GM13976 (cell line): Measurements from ENCODE around the gene SPTA1.

Experiments used
- DNase-seq: peaks from one replicate; pipeline ENCODE4 v3.0.0; 2012; ENCODE audit warnings: low spot score
- CTCF ChIP-seq: IDR thresholded peaks from 2 replicates; pipeline ENCODE4 v1.5.1; 2012; ENCODE audit warnings: borderline replicate concordance, mild to moderate bottlenecking; ENCODE audit not compliant: insufficient read depth; ENCODE audit errors: extremely low read depth, missing control alignments, control extremely low read depth
- in situ Hi-C: fragments of 300-500 bp; cut with MboI; formaldehyde crosslinking; loops from one replicate; pipeline ENCODE4 v1.12.0; 2022; ENCODE audit warnings: low sequenced_read_pairs, mixed read lengths, inconsistent platforms; ENCODE audit not compliant: unreplicated experiment

SPTA1 gene

GRCh38 chr1:158600735-158601134, 85.8 kb downstream of the SPTA1 start:
- no peak for TF ChIP-seq CTCF
- no peak for DNase-seq
- in situ Hi-C loops: no loop called here

GRCh38 chr1:158586942-158587341, 99.6 kb downstream of the SPTA1 start:
- in situ Hi-C loops: no loop called here
- DNase-seq: no peak
- no peak for TF ChIP-seq CTCF

GRCh38 chr1:158583962-158584361, 102.6 kb downstream of the SPTA1 start:
- DNase-seq: no peak
- in situ Hi-C loops: no loop called here
- no peak for TF ChIP-seq CTCF

GRCh38 chr1:158579733-158580132, 106.8 kb downstream of the SPTA1 start, which contains the start of gene OR10X1:
Gene OR10X1, minus strand, starts transcription at chr1:158579899. Its CDS starts 0 bp downstream, at chr1:158579899.
- no peak for DNase-seq
- TF ChIP-seq CTCF: no peak
- in situ Hi-C loops: no loop called here

- DNase-seq: no peak
- in situ Hi-C loops: no loop called here
- TF ChIP-seq CTCF: no peak
Measured at GRCh38 chr1:158577561-158577960, 109.0 kb downstream of the SPTA1 start.

- in situ Hi-C loops: no loop called here
- TF ChIP-seq CTCF: no peak
- DNase-seq: no peak
Measured at GRCh38 chr1:158572226-158572625, 114.3 kb downstream of the SPTA1 start.

GRCh38 chr1:158570480-158570879, 116.0 kb downstream of the SPTA1 start, which contains the start of gene OR6P1:
Gene OR6P1, minus strand, starts transcription at chr1:158570580. Its CDS starts 6,976 bp downstream, at chr1:158563604.
- DNase-seq: no peak
- in situ Hi-C loops: no loop called here
- TF ChIP-seq CTCF: no peak
